Measurements from ENCODE around the gene ERGIC3. TPM values are rescaled to one million over a fixed set of nuclear protein-coding genes. Genes with fewer than 3 reads are reported as not detected.

ERGIC3 gene
- total RNA-seq, 1 experiment from 2014 or later: 341 TPM

DNA sequence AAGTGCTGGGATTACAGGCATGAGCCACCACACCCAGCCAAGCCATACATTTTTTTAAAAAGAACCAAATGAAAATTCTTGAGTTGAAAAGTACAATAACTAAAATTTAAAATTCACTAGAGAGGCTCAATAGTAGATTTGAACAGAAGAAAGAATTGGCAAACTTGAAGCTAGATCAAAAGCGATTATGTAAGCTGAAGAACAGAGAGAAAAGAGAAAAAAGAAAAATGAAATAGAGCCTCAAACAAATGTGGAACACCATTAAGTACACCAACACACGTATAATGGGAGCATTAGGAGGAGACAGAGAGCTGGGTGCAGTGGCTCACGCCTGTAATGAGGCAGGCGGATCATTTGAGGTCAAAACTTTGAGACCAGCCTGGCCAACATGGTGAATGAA lies 31.0 kb downstream of the ERGIC3 start:
- H3K27me3 ChIP-seq (ENCODE audit: insufficient read depth, low read depth): no peaks in the 10 kb centered on the region
- no peak overlapping the region for H2AFZ ChIP-seq
- no peaks in the 10 kb centered on the region for H3K9me3 ChIP-seq (ENCODE audit: insufficient read depth, low read depth)
- ChIA-PET POLR2A (ENCODE audit: unreplicated experiment) (no interaction called here), CTCF (no interaction called here)
- no peak overlapping the region for H3K4me2 ChIP-seq
- no peaks in the 10 kb centered on the region for H4K20me1 ChIP-seq (ENCODE audit: insufficient read depth)
- no peak overlapping the region for H3K27ac ChIP-seq
- no peak for DNase-seq
- peaks cover 27% of the 10 kb centered on the region for H3K36me3 ChIP-seq (ENCODE audit: low read depth)
- H3F3A ChIP-seq (ENCODE audit: insufficient read depth, low read depth): peaks cover 33% of the 10 kb centered on the region
- H3K4me1 ChIP-seq (replicated peaks; ENCODE audit: insufficient read depth): peaks cover 34% of the 10 kb centered on the region
- no peaks in the 10 kb centered on the region for H3K79me2 ChIP-seq (ENCODE audit: low read depth)
- BruUV-seq (replicated peaks): no TSS peak
- TF ChIP-seq, protein P1, sequence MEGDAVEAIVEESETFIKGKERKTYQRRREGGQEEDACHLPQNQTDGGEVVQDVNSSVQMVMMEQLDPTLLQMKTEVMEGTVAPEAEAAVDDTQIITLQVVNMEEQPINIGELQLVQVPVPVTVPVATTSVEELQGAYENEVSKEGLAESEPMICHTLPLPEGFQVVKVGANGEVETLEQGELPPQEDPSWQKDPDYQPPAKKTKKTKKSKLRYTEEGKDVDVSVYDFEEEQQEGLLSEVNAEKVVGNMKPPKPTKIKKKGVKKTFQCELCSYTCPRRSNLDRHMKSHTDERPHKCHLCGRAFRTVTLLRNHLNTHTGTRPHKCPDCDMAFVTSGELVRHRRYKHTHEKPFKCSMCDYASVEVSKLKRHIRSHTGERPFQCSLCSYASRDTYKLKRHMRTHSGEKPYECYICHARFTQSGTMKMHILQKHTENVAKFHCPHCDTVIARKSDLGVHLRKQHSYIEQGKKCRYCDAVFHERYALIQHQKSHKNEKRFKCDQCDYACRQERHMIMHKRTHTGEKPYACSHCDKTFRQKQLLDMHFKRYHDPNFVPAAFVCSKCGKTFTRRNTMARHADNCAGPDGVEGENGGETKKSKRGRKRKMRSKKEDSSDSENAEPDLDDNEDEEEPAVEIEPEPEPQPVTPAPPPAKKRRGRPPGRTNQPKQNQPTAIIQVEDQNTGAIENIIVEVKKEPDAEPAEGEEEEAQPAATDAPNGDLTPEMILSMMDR (conservative IDR thresholded peaks at IDR 0.05): no peak
- TF ChIP-seq EZH2 (IDR thresholded peaks at IDR 0.05; ENCODE audit: low read depth): no peak
- intact Hi-C loops (cut with micrococcal nuclease; ENCODE audit: unreplicated experiment): no loop called here
- H3K9me2 ChIP-seq (ENCODE audit: insufficient read depth): no peaks in the 10 kb centered on the region
- no peak overlapping the region for H3K4me3 ChIP-seq

DNA sequence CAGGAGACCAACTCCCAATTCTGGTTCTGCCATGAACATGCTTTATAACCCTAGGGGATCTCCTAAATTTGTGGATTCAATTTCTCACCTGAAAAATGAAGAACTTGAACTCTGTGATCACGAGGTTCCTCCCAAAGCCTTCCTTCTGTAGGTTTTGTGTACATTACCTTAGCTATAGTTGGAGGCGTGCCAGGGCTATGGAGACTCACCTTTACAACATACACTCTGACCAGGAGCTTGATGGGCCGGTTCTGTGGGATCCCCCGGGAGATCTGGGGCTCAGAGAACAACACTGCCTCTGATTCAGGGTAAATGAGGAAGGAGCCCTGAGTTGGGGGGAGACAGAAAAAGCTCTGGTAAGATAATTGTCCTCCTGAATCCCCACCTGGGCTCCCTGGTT lies 34.1 kb downstream of the ERGIC3 start:
- peak; percentile 88 to 95 for DNase-seq
- ChIA-PET POLR2A (ENCODE audit: unreplicated experiment) (interaction anchor here (0.6 to 1.1 kb wide), 3 partner anchors 13 to 43 kb away, joined by 3 to 12 read pairs (median 4); no protein-coding TSS in a partner anchor), CTCF (interaction anchor here (1.5 kb wide), 1 partner anchor 43 kb away, joined by 3 read pairs; no protein-coding TSS in a partner anchor)
- Histone ChIP-seq H3K9me3 (ENCODE audit: insufficient read depth, low read depth) (no peaks in the 10 kb centered on the region), H3K4me3 (peak overlapping the region; percentile 32; the same call in 1 of the 2 replicates), H4K20me1 (ENCODE audit: insufficient read depth) (no peaks in the 10 kb centered on the region), H3K4me2 (peak overlapping the region; percentile 78), H3K36me3 (ENCODE audit: low read depth) (peaks cover 31% of the 10 kb centered on the region), H3K27me3 (ENCODE audit: insufficient read depth, low read depth) (no peaks in the 10 kb centered on the region), H3F3A (ENCODE audit: insufficient read depth, low read depth) (peaks cover 41% of the 10 kb centered on the region), H3K4me1 (replicated peaks; ENCODE audit: insufficient read depth) (peaks cover 44% of the 10 kb centered on the region), H3K79me2 (ENCODE audit: low read depth) (no peaks in the 10 kb centered on the region), H3K27ac (peak overlapping the region; percentile 91), H3K9me2 (ENCODE audit: insufficient read depth) (no peaks in the 10 kb centered on the region), H2AFZ (peak overlapping the region; percentile 54; the same call in 1 of the 2 replicates)
- no TSS peak for BruUV-seq (replicated peaks)
- intact Hi-C loops (cut with micrococcal nuclease; ENCODE audit: unreplicated experiment): loop anchor here (1.0 to 2.0 kb wide), 2 partner anchors 31 to 40 kb away; no protein-coding TSS in a partner anchor
- TF ChIP-seq, protein P1 (conservative IDR thresholded peaks at IDR 0.05): no peak
- TF ChIP-seq EZH2 (IDR thresholded peaks at IDR 0.05; ENCODE audit: low read depth): no peak

DNA sequence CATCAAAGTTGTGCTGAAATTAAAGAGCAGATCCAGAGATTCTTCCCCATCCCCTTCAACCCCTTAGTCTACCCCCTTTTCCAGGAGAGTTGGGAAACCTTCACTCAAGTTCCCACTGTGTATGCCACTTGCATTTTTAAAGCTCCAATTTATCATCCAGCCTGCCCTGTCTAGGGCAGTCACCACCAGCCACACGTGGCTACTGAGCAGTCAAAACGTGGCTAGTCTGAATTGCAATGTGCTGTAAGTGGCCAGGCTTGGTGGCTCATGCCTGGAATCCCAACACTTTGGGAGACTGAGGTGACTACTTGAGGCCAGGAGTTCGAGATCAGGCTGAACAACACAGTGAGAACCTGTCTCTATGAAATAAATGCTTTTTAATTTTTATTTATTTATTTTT lies 34.9 kb downstream of the ERGIC3 start:
- Histone ChIP-seq H3K4me3 (0 out of 2 replicates have a peak overlapping the region, but pooled peaks have one; percentile 32), H3K4me1 (replicated peaks; ENCODE audit: insufficient read depth) (peaks cover 44% of the 10 kb centered on the region), H3K4me2 (peak overlapping the region; percentile 78), H3K36me3 (ENCODE audit: low read depth) (peaks cover 27% of the 10 kb centered on the region), H3K79me2 (ENCODE audit: low read depth) (no peaks in the 10 kb centered on the region), H3F3A (ENCODE audit: insufficient read depth, low read depth) (peaks cover 41% of the 10 kb centered on the region), H2AFZ (no peak overlapping the region), H3K9me3 (ENCODE audit: insufficient read depth, low read depth) (no peaks in the 10 kb centered on the region), H3K27ac (peak overlapping the region; percentile 91), H3K27me3 (ENCODE audit: insufficient read depth, low read depth) (no peaks in the 10 kb centered on the region), H4K20me1 (ENCODE audit: insufficient read depth) (no peaks in the 10 kb centered on the region), H3K9me2 (ENCODE audit: insufficient read depth) (no peaks in the 10 kb centered on the region)
- BruUV-seq (replicated peaks): no TSS peak
- CTCF ChIA-PET: interaction anchor here (1.5 kb wide), 1 partner anchor 42 kb away, joined by 3 read pairs; no protein-coding TSS in a partner anchor
- POLR2A ChIA-PET (ENCODE audit: unreplicated experiment): no interaction called here
- intact Hi-C loops (cut with micrococcal nuclease; ENCODE audit: unreplicated experiment): loop anchor here (1.0 to 2.0 kb wide), 2 partner anchors 30 to 39 kb away; no protein-coding TSS in a partner anchor
- no peak for DNase-seq
- TF ChIP-seq, protein P1 (conservative IDR thresholded peaks at IDR 0.05): no peak
- TF ChIP-seq EZH2 (IDR thresholded peaks at IDR 0.05; ENCODE audit: low read depth): no peak

Data from PC-9 (cell line).